Mucosa of descending colon (tissue), 3 donors: ENCODE results near the gene CDC42EP2. TPM values are rescaled to one million over a fixed set of nuclear protein-coding genes. Genes with fewer than 3 reads are reported as not detected.

Source experiments
- ATAC-seq: fragments of 200-7000 bp; cut with Tn5 transposase; one replicate; pipeline ENCODE4 v1.9.1; 2020; ENCODE audit warnings: mild to moderate bottlenecking, moderate library complexity
- DNase-seq, 3 donors: peaks; one replicate each; pipeline ENCODE4 v3.0.0-alpha.2; 2020
- H3K36me3 ChIP-seq: fragments of 200-600 bp; one replicate; pipeline ENCODE4 v1.8.0; 2021; ENCODE audit warnings: low read depth, mild to moderate bottlenecking
- H3K4me1 ChIP-seq: fragments of 200-600 bp; one replicate; pipeline ENCODE4 v1.8.0; 2021; ENCODE audit warnings: low read depth, mild to moderate bottlenecking
- H3K4me3 ChIP-seq: fragments of 200-600 bp; one replicate; pipeline ENCODE4 v1.8.0; 2021; ENCODE audit warnings: mild to moderate bottlenecking
- H3K9me3 ChIP-seq: fragments of 200-600 bp; one replicate; pipeline ENCODE4 v1.8.0; 2021; ENCODE audit warnings: mild to moderate bottlenecking
- CTCF ChIP-seq: fragments of 200-600 bp; IDR thresholded peaks from one replicate; pipeline ENCODE4 v1.8.0; 2022; ENCODE audit warnings: antibody characterized with exemption, mild to moderate bottlenecking
- intact Hi-C, 2 donors: fragments of 100-400 bp; cut with DNase I in 1 of 2; cut with micrococcal nuclease in 1 of 2; formaldehyde crosslinking; loops; one replicate each; pipeline versions ENCODE4 v1.11.0 to v1.11.1; 2022; cut with DNase I, micrococcal nuclease
- total RNA-seq, 3 donors: library from RNA; stranded (reverse); fragmentation: NEBNext Ultra II Directional in 2 of 3; extraction: Animal tissue kit (Norgen Biotek cat#: 25700) in 2 of 3; gene quantifications; one replicate each; pipeline versions ENCODE4 v1.2.1 to v1.2.4, GENCODE V29; 2021 to 2023
- donor health status: DM: no; HTN: no; CAD: no; lungs with moderate emphysema.
- donor health status: DM: no; HTN: no; CAD: no.
- donor health status: DM: no; HTN: yes; CAD: no.

The CDC42EP2 gene
- total RNA-seq, 3 donors from 2014 or later: 7.0 to 27.4 (median 11.6) TPM

GRCh38 chr11:65340226-65340625 lies 25.6 kb downstream of the CDC42EP2 start:
- TF ChIP-seq CTCF: no peak
- DNase-seq: peak in 1 of 3 donors; percentile 15
- peaks cover 12% of the 10 kb centered on the region for H3K36me3 ChIP-seq
- no peaks in the 10 kb centered on the region for H3K9me3 ChIP-seq
- no peak for ATAC-seq
- intact Hi-C loops: no loop called here
- H3K4me1 ChIP-seq: no peaks in the 10 kb centered on the region
- H3K4me3 ChIP-seq: no peak overlapping the region

- ATAC-seq: no peak
- TF ChIP-seq CTCF: no peak
- H3K4me1 ChIP-seq: no peaks in the 10 kb centered on the region
- peaks cover 15% of the 10 kb centered on the region for H3K36me3 ChIP-seq
- intact Hi-C loops: no loop called here
- no peak overlapping the region for H3K4me3 ChIP-seq
- no peaks in the 10 kb centered on the region for H3K9me3 ChIP-seq
- DNase-seq: no peak
Observed at GRCh38 chr11:65341856-65342255, 27.2 kb downstream of the CDC42EP2 start.

- no peak for ATAC-seq
- peak in 1 of 3 donors; percentile 2 for DNase-seq
- no peaks in the 10 kb centered on the region for H3K9me3 ChIP-seq
- H3K36me3 ChIP-seq: peaks cover 12% of the 10 kb centered on the region
- peaks cover 11% of the 10 kb centered on the region for H3K4me1 ChIP-seq
- no peak overlapping the region for H3K4me3 ChIP-seq
- intact Hi-C loops: no loop called here
- no peak for TF ChIP-seq CTCF
Observed at GRCh38 chr11:65351511-65351910, 36.8 kb downstream of the CDC42EP2 start.

GRCh38 chr11:65352783-65353182 lies 38.1 kb downstream of the CDC42EP2 start:
- intact Hi-C loops: no loop called here
- Histone ChIP-seq H3K4me3 (no peak overlapping the region), H3K36me3 (peaks cover 12% of the 10 kb centered on the region), H3K4me1 (peaks cover 11% of the 10 kb centered on the region), H3K9me3 (no peaks in the 10 kb centered on the region)
- ATAC-seq (no peak), DNase-seq (no peak)
- TF ChIP-seq CTCF: no peak

- Histone ChIP-seq H3K4me3 (no peak overlapping the region), H3K9me3 (no peaks in the 10 kb centered on the region), H3K4me1 (peaks cover 11% of the 10 kb centered on the region), H3K36me3 (peaks cover 12% of the 10 kb centered on the region)
- no peak for TF ChIP-seq CTCF
- no peak for ATAC-seq
- peak in 1 of 3 donors; percentile 33 for DNase-seq
- intact Hi-C loops: no loop called here
Observed at GRCh38 chr11:65353376-65353775, 38.7 kb downstream of the CDC42EP2 start.

- peak; percentile 0 for ATAC-seq
- H3K4me1 ChIP-seq: peaks cover 11% of the 10 kb centered on the region
- no peaks in the 10 kb centered on the region for H3K9me3 ChIP-seq
- TF ChIP-seq CTCF: no peak
- intact Hi-C loops: no loop called here
- peak in 1 of 3 donors; percentile 54 for DNase-seq
- H3K36me3 ChIP-seq: peaks cover 10% of the 10 kb centered on the region
- no peak overlapping the region for H3K4me3 ChIP-seq
Observed at GRCh38 chr11:65353900-65354264, 39.2 kb downstream of the CDC42EP2 start.
